Activated naive CD8-positive, alpha-beta T cell treated with anti-CD3 and anti-CD28 coated beads, Interleukin-2, amount 50 U/mL, for 16 hours (primary cell): ENCODE data around the gene CENPF.
"Not testable (repeated sequence)": the region's sequence is repeated elsewhere in the genome, so short reads cannot be mapped to it uniquely, and the experiment has no call there.

Experiments used
- DNase-seq: peaks from one replicate; pipeline ENCODE4 v3.0.0-alpha.2; 2020; ENCODE audit warnings: low read depth, low spot score

The CENPF gene

DNA sequence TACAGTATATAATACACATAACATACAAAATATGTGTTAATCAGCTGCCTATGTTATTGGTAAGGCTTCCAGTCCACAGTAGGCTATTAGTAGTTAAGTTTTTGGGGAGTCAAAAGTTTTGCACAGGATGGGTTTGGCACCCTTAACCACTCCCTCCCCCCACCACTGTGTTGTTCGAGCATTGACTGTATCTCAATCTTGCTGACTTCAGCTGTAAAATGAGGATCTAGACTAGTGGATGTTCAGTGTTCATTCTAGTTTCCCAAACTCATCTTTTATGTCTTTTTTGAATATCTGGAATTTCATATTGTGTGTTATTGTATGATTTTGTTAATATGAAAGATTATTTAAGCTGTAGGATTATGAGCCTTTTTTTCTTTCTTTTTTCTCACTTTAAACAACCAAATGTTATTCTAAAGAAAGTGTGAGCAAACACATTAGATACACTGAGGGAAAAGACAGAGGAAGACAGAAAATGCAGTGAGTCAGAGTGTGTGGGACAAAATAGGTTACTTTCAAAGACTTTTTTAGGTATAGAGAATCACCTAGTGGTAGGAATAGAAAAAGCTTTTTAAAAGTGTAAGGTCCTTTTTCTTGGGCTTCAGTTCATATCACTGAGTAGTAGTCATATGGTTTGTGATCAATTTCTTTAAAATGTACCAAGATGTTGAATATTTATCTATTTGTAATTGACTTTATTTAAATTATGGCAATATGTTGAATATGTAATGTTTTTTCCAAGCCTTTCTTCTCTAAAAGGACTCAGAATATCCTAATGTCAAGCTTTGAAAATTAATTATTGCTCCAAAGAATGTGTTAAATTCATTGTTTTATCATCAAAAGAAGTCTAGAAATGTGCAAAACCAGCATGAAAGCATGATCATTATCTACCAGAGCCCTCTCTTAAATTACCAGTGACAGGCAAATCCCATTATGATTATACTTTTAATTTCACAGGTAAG lies 17.9 kb upstream of the CENPF start:
- DNase-seq = no peak

DNA sequence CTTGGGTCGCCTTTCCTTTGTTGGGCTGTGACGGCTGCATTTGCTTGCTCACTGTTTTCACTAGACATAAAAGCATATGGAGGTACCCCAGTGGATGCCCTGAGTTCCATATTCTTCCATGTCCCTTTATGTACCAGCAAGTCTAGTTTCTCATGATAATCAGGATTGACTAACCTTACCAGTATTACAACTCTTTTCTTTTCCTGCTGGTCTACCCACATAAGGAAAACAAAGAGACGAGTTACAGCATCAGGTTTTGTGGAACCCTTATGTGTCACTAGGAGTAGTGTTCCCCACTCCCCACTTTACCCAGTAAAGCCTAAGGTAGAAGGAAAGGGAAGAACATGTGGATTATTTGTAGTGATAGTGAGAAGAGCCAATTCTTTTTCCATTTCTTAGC lies 16.4 kb upstream of the CENPF start:
- no peak for DNase-seq

DNA sequence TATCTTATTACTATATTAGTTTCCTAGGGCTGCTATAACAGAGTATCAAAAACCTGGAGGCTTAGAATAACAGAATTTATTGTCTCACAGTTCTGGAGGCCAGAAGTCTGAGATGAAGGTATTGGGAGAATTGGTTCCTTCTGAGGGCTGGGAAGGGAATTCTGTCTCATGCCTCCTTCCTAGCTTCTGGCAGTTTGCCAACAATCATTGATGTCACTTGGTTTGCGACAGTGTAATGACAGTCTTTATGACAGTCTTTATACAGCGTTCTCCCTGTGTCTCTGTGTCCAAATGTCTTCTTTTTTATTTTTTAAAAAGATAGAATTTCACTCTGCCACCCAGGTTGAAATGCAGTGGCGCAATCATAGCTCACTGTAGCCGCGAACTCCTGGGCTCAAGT lies 15.8 kb upstream of the CENPF start:
- DNase-seq = no peak

DNA sequence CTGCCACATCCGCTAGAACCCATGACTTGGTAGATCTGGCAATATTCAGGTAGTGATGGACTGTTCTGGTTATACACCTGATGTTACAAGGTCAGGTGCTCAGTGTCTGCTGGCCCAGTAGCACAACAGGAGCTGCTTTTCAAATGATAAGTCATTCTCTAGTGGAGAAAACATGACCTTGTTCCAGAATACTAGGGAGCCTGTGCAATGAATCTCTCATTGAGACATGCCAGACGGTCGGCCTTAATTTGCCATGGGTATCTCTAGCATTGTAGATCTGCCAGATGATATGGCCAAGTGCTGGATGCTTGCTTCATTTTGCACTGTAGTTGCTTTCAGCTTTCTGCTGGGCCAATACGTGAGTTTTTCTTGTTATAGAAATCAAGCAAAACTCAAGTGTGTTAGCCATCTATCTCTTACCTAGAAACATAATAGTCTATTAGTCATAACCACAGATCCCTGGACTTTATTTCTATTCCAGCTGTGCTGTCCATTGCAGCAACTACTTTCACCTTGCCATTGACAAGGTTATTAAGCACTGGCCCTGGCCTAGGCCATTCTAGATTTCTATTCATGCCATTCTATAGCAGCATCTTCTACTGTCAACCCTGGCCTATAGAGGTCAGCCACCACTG lies 13.9 kb upstream of the CENPF start:
- DNase-seq = no peak

DNA sequence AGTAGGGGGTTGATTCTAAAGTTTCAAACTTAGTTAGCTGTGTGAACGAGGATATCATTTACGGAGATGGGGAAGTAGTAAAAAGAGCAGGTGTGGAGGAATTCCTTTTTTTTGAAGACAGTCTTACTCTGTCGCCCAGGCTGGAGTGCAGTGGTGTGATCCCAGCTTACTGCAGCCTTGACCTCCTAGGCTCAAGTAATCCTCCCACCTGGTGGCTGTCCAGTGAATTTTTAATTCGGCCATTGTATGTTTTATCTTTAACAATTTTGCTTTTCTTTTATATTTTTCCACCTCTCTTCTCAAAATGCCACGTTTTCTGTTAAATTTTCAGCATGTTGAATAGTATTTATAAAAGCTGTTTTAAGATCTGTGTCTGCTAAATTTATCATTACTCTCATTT lies 12.3 kb upstream of the CENPF start:
- DNase-seq = no peak

DNA sequence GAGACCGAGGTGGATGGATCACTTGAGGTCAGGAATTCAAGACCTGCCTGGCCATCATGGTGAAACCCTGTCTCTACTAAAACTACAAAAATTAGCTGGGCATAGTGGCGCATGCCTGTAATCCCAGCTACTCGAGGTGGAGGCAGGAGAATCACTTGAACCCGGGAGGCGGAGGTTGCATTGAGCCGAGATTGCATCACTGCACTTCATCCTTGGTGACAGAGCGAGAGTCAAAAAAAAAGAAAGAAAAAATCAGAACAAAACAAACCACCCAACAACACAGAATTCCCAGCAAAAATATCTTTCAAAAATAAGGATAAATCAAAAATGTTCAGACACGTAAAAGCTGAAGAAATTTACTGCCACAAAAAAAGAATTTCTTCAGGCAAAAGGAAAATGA lies 11.1 kb upstream of the CENPF start:
- DNase-seq = not testable (repeated sequence)

DNA sequence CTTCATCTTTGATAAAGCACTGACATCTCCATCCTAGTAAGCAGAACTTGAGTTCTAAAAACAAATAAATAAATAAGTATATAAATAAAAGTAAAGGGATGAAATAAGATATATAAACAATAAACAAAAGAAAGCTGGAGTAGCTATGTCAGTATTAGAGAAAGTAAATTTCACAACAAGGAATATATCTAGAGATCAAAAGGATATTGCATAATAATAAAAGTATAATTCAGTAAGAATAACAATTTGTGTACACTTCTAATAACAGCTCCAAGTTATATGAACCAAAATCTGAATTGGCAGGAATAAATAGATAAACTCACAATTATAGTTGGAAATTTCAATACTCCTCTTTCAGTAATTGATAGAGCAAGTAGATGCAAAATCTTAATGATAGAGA lies 9.8 kb upstream of the CENPF start:
- DNase-seq = no peak

DNA sequence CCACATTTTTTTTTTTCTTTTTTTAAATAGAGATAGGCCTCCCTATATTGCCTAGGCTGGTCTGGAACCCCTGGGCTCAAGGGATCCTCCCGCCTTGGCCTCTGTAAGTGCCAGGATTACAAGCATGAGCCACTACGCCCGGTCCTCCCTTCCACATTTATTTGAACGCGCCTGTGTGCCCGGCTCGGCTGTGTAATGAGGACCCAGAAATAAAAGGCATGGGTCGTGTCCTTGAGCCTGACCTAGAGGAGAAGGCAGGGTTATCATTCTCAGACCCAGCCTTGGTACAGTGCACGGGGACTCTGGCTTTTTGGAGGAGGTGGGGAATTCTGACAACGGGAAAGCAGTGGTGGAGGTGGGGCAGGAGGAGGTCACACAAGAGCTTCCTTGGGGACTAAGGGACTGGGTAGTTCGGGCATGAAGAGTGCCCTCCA lies 841 bp downstream of the CENPF start:
- DNase-seq = no peak

DNA sequence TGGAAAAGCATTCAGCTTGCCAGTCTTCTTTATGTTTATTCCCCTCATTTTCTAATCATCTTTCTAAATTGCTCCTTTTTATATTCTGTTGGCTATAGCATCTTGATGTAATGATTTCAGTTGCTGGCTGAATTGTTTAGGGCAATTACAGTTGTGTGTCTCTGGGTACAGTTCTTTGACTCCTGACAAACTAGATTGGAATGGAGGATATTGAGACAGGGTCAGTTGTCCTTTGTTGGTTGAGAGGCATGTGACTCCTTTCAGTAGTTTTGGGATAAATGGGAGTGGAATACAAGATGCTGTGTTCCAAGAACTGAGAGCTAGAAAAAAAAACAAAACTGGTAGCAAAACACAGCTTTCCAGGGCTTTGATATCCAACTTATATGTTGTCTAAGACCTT lies 1.5 kb downstream of the CENPF start:
- no peak for DNase-seq

DNA sequence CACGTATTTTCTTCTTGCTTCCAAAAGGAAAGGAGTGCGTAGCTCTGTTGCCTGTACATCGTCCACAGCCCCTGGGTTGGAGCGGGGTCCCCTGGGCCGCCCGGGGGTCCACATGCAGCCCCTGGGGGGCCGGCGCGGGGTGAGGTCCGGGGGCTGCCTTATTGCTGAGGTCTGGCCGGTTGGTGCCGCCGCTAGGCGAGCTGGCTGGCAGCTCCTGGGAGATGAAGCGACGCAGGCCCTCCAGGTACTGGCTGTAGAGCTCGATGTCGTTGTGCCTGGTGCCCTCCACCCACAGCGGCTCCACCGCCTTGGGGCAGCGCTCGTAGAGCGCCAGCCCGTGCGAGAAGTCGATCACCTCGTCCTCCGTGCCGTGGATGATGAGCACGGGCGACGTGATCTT lies 2.5 kb downstream of the CENPF start:
- DNase-seq = not testable (repeated sequence)

DNA sequence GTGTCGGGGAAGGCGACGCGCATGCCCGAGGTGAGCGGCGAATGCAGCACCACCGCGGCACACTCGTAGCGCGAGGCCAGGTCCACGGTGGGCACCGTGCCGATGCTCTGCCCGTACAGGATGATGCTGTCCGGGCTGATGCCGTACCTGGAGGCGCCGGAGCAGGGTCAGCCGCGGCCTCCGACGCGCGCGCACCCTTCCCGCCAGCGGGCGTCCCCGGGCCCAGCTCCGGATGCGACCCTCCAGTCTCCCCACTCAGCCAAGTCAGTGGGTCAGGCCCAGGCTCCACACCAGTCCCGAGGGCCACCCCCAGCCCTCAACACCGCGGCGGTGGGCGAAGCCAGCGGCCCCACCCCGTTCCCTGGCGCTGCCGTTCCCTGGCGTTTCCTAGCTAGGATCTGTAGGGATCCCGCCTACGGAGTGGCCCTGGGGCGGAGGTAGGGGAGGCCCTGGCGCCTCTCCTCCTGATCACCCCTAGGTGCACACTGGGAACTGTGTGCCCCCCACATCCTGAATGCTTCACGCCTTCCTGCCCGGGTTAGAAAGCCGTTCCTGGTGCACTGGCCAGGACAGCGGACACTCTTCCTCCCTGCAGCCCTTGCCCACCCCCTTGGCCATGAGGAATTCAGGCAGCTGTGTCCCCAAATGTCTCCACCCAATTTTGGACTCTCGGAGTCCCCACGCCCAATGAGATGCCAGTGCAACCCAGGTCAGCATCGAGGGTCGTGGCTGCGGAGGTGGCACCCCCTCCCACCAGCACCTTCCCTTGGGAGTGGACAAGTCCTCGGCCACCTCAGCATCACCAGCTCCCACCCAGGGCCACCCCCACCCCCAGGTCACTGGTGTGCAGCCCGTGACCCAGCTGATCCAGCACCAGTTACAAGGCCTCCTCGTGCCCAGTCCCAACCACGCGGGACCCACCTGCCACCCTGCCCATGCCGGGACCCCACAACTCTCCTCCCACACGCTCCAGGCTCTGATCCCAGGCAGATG lies 3.2 kb downstream of the CENPF start:
- not testable (repeated sequence) for DNase-seq

DNA sequence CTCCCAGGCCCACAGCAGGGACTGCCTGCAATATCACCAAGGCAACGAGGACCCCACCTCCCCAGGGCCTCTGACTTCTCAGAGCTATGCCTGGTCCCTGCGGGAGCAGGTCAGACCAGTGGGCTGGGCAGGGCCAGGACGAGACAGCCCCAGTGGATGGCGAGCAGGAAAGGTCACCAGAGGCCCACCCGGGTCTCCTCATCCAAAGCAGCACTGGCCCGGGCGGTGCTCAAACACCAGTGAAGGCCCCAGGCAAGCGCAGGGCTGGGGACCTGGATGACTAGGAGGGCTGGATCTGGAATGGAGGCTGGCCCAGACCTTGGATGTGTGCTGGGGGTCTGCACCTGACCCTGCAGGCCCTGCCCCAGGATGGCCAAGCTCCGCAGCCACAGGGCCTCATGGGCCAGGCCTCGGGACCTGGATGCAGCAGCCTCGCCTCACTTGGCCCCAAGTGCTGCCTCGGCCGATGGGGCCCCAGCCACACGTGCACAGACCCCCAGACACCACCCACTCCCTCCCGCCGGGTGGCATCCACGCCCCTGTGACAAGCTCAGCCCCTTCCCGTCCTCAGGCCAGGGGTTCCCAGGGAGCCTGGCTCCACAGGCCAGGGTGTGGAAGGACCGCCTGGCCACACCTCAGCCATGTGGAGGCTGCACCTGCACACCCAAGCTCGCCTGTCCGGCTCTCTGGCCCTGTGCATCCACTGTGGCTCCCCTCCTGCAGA lies 4.7 kb downstream of the CENPF start:
- not testable (repeated sequence) for DNase-seq

DNA sequence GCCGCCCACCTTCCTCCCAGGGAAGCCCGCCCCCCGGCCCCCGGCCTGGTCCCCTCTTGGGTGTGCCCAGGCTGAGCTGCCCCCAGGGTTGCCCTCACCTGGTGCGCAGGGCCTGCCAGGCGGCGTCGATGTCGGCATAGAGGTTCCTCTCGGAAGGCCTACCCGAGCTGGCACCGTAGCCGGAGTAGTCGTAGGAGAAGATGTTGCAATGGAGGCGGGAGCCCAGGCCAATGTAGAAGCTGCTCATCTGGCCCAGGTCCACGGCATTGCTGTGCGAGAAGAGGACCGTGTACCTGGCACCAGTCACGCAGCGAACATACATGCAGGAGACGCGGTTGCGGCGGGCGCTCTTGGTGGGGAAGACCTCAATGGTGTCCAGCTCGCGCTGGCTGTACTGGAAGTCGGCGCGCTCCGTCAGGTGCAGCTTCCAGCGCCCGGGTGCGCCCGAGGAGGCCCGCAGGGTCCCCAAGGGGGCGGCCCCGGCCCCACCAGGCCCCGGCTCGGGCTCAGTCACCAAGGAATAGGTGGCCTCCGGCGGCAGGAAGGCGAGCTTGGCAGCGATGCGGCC lies 5.3 kb downstream of the CENPF start:
- DNase-seq = not testable (repeated sequence)

DNA sequence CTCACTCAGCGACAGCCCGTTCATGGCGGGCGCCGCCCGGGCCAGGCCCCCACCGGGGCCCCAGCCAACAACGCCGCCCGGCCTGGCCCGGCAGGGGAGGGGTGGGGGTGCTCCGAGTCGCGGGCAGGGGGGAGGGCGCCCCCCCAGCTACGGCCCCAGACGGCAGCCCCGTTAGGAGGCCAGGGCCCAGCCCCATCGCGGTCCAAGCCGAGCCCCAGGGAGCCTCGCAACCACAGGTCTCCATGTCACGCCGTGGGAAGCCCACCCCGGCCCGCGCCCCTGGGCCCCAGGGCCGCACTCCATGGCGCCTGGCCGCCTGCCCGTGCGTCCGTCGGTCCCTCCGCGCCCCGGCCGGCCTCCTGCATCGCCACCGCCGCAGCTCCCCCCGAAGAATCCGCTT lies 5.8 kb downstream of the CENPF start:
- DNase-seq = not testable (repeated sequence)

DNA sequence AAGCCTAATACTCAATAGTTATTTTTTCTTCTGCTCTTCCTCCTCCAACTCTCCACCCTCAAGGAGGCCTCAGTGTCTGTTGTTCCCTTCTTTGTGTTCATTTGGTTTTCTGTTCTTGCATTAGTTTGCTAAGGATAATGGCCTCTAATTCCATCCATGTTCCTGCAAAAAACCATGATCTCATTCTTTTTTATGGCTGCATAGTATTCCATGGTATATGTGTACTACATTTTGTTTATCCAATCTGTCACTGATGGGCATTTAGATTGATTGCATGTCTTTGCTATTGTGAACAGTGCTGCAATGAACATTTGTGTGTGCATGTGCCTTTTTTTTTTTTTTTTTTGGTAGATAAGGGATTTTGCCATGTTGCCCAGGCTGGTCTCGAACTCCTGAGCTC lies 6.7 kb downstream of the CENPF start:
- no peak for DNase-seq

DNA sequence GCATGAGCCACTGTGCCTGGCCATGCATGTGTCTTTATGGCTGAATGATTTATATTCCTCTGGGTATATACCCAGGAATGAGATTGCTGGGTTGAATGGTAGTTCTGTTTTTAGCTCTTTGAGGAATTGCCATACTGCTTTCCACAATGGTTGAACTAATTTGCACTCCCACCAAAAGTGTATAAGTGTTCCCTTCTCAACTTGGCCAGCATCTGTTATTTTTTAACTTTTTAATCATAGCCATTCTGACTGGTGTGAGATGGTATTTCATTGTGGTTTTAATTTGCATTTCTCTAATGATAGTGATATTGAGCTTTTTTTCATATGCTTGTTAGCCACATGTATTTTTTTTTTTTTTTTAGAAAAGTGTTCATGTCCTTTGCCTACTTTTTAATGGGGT lies 7.1 kb downstream of the CENPF start:
- DNase-seq = not testable (repeated sequence)

DNA sequence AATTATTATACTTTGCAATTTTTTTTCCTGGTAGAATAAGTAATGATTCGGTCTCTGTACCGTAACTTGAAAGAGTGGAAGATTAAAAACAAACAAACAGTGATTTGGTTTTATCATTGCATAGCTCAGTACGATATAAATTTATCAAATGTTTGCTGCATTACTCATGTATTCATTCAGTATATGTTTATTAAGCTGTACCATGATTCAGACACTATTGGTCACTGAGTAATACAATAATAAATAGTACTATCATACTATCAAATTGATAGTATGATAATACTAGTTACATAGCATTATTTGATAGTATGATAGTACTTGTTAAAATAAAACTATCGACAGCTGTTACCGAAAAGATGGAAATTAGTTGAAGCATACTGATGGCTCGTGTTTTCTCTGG lies 12.1 kb downstream of the CENPF start:
- no peak for DNase-seq

DNA sequence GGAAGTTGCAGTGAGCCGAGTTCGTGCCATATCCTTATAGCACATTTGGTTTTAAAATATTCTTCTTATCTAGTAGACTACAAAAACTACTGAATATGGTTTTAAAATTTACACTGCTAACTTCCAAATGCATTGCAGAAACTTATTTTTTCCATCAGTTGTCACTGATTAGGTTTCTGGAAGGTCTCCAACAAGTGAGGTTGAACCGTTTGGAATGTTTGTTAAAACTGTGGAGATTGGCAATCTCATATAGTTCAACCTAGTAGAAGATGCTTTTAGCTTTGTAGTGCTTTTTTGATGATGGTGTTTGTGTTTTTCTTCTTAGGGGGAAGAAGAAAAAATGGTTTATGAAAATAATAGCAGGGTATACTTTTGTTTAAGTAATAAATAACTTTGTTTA lies 12.9 kb downstream of the CENPF start:
- DNase-seq = no peak

DNA sequence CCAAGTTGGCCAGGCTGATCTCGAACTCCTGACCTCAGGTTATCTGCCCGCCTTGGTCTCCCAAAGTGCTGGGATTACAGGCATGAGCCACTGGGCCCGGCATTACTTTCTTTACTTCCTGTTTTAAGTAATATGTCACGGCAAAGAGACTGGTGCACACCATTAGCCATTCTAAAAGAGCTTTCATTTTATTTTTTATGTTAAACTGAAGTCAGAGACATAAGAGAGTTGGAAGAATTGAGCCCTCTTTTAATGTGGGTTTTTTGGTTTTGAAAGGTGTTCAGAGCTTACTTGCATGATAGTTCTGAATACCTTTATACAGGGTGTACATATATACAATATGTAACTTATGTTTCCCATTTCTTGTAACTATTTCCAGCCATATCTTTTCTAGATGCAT lies 14.3 kb downstream of the CENPF start:
- DNase-seq = no peak

DNA sequence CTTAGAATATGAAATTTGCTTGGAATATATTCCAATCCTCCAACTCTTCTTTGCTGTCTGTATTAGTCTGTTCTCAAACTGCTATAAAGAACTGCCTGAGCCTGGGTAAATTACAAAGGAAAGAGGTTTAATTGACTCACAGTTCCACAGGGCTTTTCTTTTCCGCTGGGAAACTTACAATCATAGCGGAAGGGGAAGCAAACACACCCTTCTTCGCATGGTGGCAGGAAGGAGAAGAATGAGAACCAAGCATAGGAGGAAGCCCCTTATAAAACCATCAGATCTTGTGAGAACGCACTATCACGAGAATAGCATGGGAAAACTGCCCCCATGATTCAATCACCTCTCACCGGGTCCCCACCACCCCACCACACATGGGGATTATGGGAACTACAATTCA lies 14.8 kb downstream of the CENPF start:
- DNase-seq = no peak

DNA sequence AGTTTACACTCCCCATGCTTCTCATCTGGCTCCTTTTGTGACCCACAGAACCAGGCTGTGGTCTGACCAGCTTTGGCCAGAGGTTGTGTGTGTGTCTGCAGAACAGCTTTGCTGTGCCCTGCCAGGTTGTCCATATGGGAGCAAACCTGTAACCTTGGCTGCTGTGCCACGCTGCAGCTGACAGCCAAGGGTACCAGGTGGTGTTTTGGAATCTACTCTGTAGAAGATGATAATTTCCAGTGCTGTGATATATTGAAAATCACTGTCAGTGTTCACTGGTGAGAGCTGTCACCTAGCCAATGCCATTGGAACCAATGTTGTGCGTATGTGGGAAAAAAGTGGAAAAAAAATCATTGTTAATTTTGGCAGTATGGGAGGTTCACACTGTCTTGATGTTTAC lies 18.2 kb downstream of the CENPF start:
- DNase-seq = no peak
